ENCODE data around the gene KRCC1. TPM values are rescaled to one million over a fixed set of nuclear protein-coding genes. Genes with fewer than 3 reads are reported as not detected.
"Not testable (repeated sequence)": the region's sequence is repeated elsewhere in the genome, so short reads cannot be mapped to it uniquely, and the experiment has no call there.

KRCC1 gene
- total RNA-seq, 4 donors from 2014 or later = 29.4 to 44.6 (median 35.9) TPM

GRCh38 chr2:88006912-88007439, 48.6 kb downstream of the KRCC1 start:
- Histone ChIP-seq H3K4me1 (no peaks in the 10 kb centered on the region), H3K4me3 (replicated peaks in 1 of 3) (no peak overlapping the region), H3K9me3 (no peaks in the 10 kb centered on the region), H3K36me3 (no peaks in the 10 kb centered on the region), H3K27ac (no peak overlapping the region), H3K27me3 (no peaks in the 10 kb centered on the region)
- intact Hi-C loops (cut with DNase I) = no loop called here
- TF ChIP-seq CTCF (IDR thresholded peaks at IDR 0.05) (no peak), POLR2A (IDR thresholded peaks at IDR 0.05) (no peak)
- WGBS, 2 donors = 91 to 94% methylated on average over 16 of the region's 16 CpGs
- no peak for DNase-seq

- Histone ChIP-seq H3K27me3 (no peaks in the 10 kb centered on the region), H3K36me3 (no peaks in the 10 kb centered on the region), H3K27ac (no peak overlapping the region), H3K9me3 (no peaks in the 10 kb centered on the region), H3K4me1 (no peaks in the 10 kb centered on the region), H3K4me3 (replicated peaks in 1 of 3) (no peak overlapping the region)
- no peak for TF ChIP-seq POLR2A (IDR thresholded peaks at IDR 0.05)
- no peak for TF ChIP-seq CTCF (IDR thresholded peaks at IDR 0.05)
- intact Hi-C loops (cut with DNase I) = no loop called here
- no peak for DNase-seq
- 87 to 89% methylated on average over 6 of the region's 6 CpGs for WGBS, 2 donors
Observed at GRCh38 chr2:88005776-88006175, 49.8 kb downstream of the KRCC1 start.

- Histone ChIP-seq H3K36me3 (no peaks in the 10 kb centered on the region), H3K27ac (no peak overlapping the region), H3K4me1 (no peaks in the 10 kb centered on the region), H3K27me3 (no peaks in the 10 kb centered on the region), H3K4me3 (replicated peaks in 1 of 3) (no peak overlapping the region), H3K9me3 (no peaks in the 10 kb centered on the region)
- TF ChIP-seq CTCF (IDR thresholded peaks at IDR 0.05) = no peak
- TF ChIP-seq POLR2A (IDR thresholded peaks at IDR 0.05) = no peak
- no peak for DNase-seq
- 53 to 66% methylated on average over 32 to 34 of the region's 34 CpGs for WGBS, 2 donors
- intact Hi-C loops (cut with DNase I) = no loop called here
Observed at GRCh38 chr2:88003074-88003755, 52.4 kb downstream of the KRCC1 start.

GRCh38 chr2:88002359-88002707, 53.2 kb downstream of the KRCC1 start:
- Histone ChIP-seq H3K36me3 (no peaks in the 10 kb centered on the region), H3K27ac (no peak overlapping the region), H3K27me3 (no peaks in the 10 kb centered on the region), H3K4me1 (no peaks in the 10 kb centered on the region), H3K9me3 (no peaks in the 10 kb centered on the region), H3K4me3 (replicated peaks in 1 of 3) (no peak overlapping the region)
- no peak for DNase-seq
- 93% methylated on average over 6 of the region's 6 CpGs for WGBS, 2 donors
- TF ChIP-seq POLR2A (IDR thresholded peaks at IDR 0.05) = no peak
- intact Hi-C loops (cut with DNase I) = no loop called here

GRCh38 chr2:88000474-88000873, 55.1 kb downstream of the KRCC1 start:
- H3K36me3 ChIP-seq; DNase-seq; intact Hi-C loops (cut with DNase I); H3K27ac ChIP-seq; H3K4me3 ChIP-seq (replicated peaks in 1 of 3); H3K9me3 ChIP-seq; H3K27me3 ChIP-seq; H3K4me1 ChIP-seq: not testable (repeated sequence)
- WGBS, 2 donors = 52 to 55% methylated on average over 3 of the region's 3 CpGs

GRCh38 chr2:87996570-87996969, 59.0 kb downstream of the KRCC1 start:
- no peak for TF ChIP-seq POLR2A (IDR thresholded peaks at IDR 0.05)
- TF ChIP-seq CTCF (IDR thresholded peaks at IDR 0.05) = no peak
- no peak overlapping the region for H3K4me3 ChIP-seq (replicated peaks in 1 of 3)
- H3K9me3 ChIP-seq = no peaks in the 10 kb centered on the region
- no peaks in the 10 kb centered on the region for H3K36me3 ChIP-seq
- intact Hi-C loops (cut with DNase I) = no loop called here
- H3K27ac ChIP-seq = no peak overlapping the region
- no peaks in the 10 kb centered on the region for H3K27me3 ChIP-seq
- 84 to 86% methylated on average over 6 of the region's 6 CpGs for WGBS, 2 donors
- no peaks in the 10 kb centered on the region for H3K4me1 ChIP-seq
- no peak for DNase-seq
